RWPE1 (cell line): ENCODE data around the gene RASSF3.
"Not testable (repeated sequence)": the region's sequence is repeated elsewhere in the genome, so short reads cannot be mapped to it uniquely, and the experiment has no call there.

Experiments
- CTCF ChIA-PET: fragments of 350-600 bp; sonication (Branson Sonifier 250); formaldehyde crosslinking; extraction: SDS; loops from one replicate; lab custom pipeline; 2021; lab: Yijun Ruan, JAX
- POLR2A ChIA-PET: fragments of 400-600 bp; formaldehyde crosslinking; extraction: SDS; loops from one replicate; lab custom pipeline; 2020; ENCODE audit warnings: antibody characterized with exemption; ENCODE audit not compliant: low non-redundant PET; lab: Yijun Ruan, JAX
- DNase-seq: peaks from one replicate; pipeline ENCODE4 v3.0.0; 2012; ENCODE audit warnings: low spot score
- H3K27ac ChIP-seq: fragments of 450-650 bp; 2 replicates; pipeline ENCODE4 v1.5.1; 2017
- CTCF ChIP-seq: fragments of 450-650 bp; conservative IDR thresholded peaks from 2 replicates; pipeline ENCODE4 v1.5.1; 2017; ENCODE audit warnings: low read depth, mild to moderate bottlenecking

The RASSF3 gene

GRCh38 chr12:64685605-64686004 lies 75.3 kb downstream of the RASSF3 start:
- ChIA-PET CTCF (interaction anchor here (0.6 kb wide), 2 partner anchors 55 to 437 kb away, joined by 3 to 8 read pairs; no protein-coding TSS in a partner anchor), POLR2A (no interaction called here)
- no peak for DNase-seq
- no peak for TF ChIP-seq CTCF
- H3K27ac ChIP-seq: no peak overlapping the region

GRCh38 chr12:64687816-64688215 lies 77.5 kb downstream of the RASSF3 start:
- no peak for DNase-seq
- no peak for TF ChIP-seq CTCF

DNA sequence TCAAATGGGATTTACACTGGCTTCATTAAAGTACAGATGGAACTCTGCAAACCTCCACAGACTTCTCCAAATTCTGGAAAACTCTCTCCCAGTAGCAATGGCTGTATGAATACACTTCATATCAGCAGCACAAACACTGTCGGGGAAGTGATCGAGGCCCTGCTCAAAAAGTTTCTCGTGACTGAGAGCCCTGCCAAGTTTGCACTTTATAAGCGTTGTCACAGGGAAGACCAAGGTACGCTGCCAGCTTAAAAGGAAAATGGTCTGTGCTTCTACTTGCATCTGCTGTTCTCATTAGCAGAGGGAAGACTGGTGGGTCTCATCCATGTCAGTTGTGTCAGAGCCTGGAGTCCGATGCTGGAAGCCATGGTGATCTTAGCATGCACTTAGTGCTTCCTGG lies 77.9 kb downstream of the RASSF3 start:
- H3K27ac ChIP-seq: no peak overlapping the region
- POLR2A ChIA-PET: no interaction called here
- no peak for TF ChIP-seq CTCF
- no peak for DNase-seq
- CTCF ChIA-PET: interaction anchor here (0.6 to 2.5 kb wide), 2 partner anchors 9 to 114 kb away, joined by 3 to 11 read pairs; no protein-coding TSS in a partner anchor

More at GRCh38 chr12:64687816-64688215, 77.5 kb downstream of the RASSF3 start:
- ChIA-PET CTCF (interaction anchor here (0.6 to 2.5 kb wide), 2 partner anchors 10 to 113 kb away, joined by 3 to 11 read pairs; no protein-coding TSS in a partner anchor), POLR2A (no interaction called here)
- no peak overlapping the region for H3K27ac ChIP-seq

- CTCF ChIA-PET: interaction anchor here (0.5 to 2.5 kb wide), 3 partner anchors 9 to 125 kb away, joined by 3 to 11 read pairs (median 4); no protein-coding TSS in a partner anchor
- no peak overlapping the region for H3K27ac ChIP-seq
- TF ChIP-seq CTCF: no peak
- DNase-seq: no peak
- POLR2A ChIA-PET: no interaction called here
These were observed 78.4 kb downstream of the RASSF3 start for GRCh38 chr12:64688715-64689114.

GRCh38 chr12:64690236-64690635 lies 79.9 kb downstream of the RASSF3 start:
- H3K27ac ChIP-seq, POLR2A ChIA-PET, DNase-seq: not testable (repeated sequence)
- CTCF ChIA-PET: interaction anchor here (1.1 kb wide), 1 partner anchor 13 kb away, joined by 3 read pairs; no protein-coding TSS in a partner anchor

DNA sequence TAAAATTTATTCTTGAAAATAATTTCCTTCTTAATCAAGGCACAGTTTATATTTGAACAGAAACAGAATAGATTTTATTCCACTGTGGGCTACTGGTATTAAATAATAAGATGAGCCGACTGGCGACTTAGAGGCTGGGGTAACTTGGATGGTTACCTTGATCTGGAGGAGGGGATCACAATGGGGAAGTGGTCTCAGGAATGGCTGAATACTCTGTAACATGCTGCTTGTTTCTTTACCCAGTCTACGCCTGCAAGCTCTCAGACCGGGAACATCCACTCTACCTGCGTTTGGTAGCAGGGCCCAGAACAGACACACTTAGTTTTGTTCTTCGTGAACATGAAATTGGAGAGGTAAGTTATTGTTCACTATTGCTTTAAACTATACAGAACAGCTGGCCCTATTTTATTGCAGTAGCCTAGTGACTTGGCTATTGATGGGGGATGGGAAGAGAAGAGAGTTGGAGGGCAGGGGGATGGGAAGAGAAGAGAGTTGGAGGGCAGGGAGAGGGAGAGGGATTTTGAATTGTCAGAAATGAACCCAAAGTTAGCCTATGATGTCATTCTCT lies 81.0 kb downstream of the RASSF3 start:
- no peak overlapping the region for H3K27ac ChIP-seq
- CTCF ChIA-PET: interaction anchor here (1.0 kb wide), 1 partner anchor 142 kb away, joined by 4 read pairs; no protein-coding TSS in a partner anchor
- POLR2A ChIA-PET: no interaction called here
- DNase-seq: no peak
- no peak for TF ChIP-seq CTCF
